Occipital lobe (tissue), 2 donors: ENCODE results near the gene AARS1. TPM values are rescaled to one million over a fixed set of nuclear protein-coding genes. Genes with fewer than 3 reads are reported as not detected.
"Not testable (repeated sequence)": the region's sequence is repeated elsewhere in the genome, so short reads cannot be mapped to it uniquely, and the experiment has no call there.

Experiments used
- DNase-seq: peaks from one replicate; lab custom pipeline; 2025; lab: John Stamatoyannopoulos, UW
- total RNA-seq: library from RNA; depleted of rRNA; stranded (reverse); fragments of >200 nt; gene quantifications from one replicate; pipeline ENCODE4 v1.2.3, GENCODE V29; 2014

AARS1 gene
- total RNA-seq, 1 donor from 2014 or later: 65.7 TPM

DNA sequence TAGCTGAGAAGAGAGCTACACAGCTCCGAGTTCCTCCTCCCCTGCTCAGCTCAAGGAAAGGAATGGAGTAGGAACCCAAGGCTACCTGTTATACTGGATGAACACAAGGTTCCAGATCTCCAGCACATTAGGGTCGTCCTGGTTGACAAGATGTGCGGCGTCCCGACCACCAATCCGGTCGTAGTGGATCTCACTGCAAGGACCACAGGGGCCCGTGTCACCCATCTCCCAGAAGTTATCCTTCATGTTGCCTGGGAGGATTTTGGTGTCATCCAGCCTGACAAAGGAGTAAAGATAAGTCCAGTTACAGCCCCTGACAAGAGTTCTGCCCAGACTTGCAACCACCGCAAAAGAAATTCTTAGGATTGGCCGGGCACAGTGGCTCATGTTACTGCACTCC lies 17.6 kb downstream of the AARS1 start:
- no peak for DNase-seq

DNA sequence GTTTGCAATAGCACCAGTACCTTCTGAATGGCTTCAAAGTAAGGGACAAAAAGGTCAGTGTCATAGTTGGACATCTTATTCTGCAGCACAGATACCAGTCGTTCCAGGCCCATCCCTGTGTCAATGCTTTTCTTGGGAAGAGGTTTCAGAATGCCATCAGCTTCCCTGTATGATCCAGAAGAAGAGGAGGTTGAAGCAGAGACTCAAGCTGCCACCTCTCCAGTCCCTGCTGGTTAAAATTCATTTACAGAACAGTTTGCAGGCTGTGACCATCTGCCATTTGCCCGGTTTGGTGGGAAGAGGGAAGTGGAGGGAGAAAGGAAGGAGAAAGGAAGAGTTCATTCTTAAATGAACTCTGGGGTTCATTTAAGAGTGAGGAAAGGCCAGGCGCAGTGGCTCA lies 19.1 kb downstream of the AARS1 start:
- no peak for DNase-seq

DNA sequence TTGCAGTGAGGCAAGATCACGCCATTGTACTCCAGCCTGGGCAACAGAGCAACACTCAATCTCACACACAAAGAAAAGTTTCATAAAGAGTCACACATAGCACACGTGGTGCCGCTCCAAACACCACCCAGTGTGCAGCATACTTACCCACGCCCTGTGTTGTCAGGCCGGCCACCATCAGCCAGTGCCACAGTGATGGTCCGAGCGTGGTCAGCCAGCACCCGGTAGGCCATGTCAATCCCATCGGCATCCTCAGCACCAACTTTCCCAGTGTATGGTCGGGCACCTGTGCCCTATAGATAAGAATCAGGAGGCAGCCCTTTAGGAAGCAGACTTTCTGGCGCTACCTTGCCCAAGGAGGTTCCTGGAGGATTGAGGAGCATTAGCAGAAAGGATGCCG lies 19.8 kb downstream of the AARS1 start:
- DNase-seq: no peak

DNA sequence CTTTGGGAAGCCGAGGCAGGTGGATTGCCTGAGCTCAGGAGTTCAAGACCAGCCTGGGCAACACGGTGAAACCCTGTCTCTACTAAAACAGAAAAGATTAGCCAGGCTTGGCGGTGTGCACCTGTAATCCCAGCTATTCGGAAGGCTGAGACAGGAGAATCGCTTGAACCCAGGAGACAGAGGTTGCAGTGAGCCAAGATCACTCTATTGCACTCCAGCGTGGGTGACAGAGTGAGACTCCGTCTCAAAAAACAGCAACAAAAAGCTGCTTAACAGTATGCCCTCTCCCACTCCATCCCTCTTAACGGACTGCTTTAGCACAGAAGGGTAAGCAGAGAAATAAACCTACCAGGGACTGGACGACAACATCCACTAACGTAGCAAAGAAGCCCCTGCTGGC lies 21.4 kb downstream of the AARS1 start:
- DNase-seq: not testable (repeated sequence)

DNA sequence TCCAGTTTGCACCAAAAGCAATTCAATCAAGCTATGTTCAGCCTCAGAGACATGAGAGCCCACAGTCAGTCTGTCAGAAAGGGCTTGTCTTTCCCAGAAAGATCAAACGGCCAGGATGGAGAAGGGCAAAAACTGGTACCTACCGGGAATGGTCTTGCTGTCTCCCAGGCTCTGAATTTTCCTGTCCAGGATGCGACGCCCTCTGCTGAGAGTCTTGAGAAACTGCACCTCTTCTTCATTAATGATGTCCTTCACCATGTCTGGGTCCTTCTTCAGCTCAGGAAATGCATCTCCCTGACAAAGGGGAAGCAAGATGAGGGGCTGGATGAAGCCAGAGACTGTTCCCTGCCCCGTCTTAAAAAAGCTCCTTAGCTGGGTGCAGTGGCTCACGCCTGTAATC lies 21.8 kb downstream of the AARS1 start:
- DNase-seq: no peak

DNA sequence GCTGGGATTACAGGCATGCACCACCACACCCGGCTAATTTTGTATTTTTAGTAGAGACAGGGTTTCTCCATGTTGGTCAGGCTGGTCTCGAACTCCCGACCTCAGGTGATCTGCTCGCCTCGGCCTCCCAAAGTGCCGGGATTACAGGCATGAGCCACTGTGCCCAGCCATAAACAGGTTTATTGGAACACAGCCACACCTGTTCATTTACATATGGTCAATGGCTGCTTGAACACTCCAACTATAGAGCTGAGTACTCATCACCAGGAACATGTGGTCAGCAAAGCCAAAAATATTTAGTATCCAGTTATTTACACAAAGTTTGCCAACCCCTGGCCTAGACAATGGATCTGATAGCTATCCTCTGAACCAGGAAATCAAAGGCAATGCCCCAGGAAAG lies 29.4 kb downstream of the AARS1 start:
- DNase-seq: not testable (repeated sequence)

DNA sequence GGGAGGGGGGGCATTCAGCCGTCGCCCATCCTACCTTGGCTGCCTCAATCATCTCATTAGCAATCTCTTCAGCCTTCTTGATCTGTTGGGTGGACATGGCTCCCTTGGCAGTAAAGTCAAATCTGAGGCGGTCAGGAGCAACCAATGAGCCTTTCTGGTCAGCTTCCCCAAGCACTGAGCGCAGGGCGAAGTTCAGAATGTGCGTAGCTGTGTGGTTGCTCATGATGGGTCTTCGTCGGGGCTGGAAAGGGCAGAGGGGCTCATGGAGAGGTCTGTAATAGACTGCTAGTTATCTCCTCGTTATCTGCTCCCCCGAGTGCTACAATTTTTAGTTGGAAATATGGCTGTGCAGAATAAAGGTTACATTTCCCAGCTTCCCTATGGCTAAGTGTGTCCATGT lies 30.4 kb downstream of the AARS1 start:
- no peak for DNase-seq

DNA sequence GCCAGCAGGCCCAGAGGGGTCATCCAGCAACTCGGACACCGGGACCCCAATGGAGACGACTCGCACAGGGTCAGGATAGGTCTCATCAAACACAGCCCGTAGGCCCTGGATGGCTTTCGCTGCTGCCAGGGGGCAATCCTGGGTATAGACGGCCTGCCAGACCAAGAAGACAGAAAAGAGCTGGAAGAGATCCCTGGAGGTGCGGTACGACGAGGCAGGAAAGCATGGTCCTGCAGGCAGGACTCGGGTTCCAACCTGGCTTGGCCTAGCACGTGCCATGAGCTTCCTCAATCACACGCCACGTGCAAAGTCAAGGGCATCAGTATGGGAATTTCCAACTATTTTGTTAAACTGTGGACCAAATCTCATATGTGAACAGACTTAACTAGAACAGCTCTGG lies 31.2 kb downstream of the AARS1 start:
- no peak for DNase-seq

DNA sequence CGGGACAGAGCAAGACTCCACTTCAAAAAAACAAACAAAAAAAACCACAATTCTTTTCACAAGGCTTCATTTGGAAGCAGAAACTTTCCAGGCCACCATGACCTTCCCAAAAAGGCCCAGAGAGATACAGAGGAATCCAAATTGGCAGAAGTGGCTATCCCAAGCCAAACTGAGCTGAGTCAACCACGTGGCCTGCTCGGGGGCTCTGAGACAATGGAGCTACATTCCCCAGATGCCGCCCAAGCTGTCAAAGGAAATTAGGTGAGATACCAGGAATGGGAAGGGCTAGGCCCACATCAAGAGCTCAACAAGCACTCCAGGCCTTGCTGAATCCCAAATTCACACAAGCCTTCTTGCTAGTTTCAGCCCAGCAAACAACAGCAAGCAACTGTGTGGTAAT lies 31.9 kb downstream of the AARS1 start:
- DNase-seq: no peak

DNA sequence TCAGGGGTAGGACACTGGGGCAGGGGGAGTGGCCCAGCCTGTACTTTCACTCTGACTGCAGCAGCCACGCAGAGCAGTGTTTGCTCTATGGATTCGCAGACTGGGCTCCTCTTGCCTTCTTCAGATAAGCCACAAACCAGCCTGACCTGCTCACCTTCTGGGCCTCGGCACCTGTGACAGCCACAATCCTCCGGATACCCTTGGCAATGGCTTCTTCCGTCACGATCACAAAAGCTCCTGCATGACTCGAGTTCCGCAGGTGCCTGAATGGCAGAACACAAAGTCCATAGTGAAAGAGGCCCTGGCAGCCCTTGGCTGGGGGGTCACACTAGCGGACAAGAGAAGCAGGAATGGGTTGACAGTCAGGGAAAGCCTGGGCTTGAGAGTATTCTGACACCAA lies 33.7 kb downstream of the AARS1 start:
- DNase-seq: no peak

DNA sequence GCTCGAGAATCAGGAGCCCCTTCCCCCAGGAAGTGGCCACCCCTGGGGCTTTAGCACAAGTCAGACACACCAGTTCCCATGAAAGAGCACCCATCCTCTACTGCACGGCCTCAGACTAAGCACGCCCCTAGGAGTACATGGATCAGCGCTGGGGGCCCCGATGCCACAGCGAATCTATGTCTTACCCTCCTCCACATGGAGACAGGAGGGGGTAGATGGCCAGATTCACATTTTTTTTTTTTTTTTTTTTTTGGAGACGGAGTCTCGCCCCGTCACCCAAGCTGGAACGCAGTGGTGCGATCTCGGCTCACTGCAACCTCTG lies 34.4 kb downstream of the AARS1 start:
- no peak for DNase-seq

DNA sequence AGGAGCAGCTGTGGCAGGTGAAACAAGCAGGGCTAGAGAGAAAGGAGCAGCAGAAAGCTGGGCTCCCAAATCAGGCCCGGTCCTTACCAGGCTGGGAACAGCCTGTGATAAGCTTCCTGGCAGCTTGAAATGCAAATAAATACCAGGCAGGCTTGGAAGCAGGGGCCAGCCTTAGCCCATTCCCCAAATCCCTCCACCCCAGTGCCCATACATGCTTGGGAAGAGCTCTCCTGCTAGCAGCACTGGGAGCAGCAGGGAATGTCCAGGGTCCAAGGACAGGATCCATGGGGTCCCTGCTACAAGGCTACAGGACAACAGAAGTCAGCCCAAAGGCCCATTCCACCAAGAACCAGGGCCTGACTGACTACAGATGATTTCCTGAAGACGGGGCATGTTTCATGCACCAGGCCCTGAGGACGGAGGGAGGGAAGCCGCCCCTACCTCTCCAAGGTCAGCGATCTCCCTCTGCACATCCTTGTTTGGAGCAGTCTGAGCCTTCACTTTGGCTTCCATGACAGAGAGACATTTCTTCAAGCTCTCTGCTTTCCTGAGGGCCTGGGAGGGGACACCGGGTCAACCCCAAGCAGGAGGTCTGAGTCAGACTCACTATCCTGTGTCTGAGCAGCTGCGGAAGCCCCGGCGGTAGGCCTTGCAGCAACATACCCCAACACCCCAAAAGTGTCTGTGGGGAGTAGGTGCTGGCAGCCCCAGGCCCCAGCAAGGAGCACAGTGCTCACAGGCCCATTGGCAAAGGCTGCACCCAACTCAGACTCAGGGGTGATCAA lies 34.9 kb downstream of the AARS1 start:
- DNase-seq: no peak

DNA sequence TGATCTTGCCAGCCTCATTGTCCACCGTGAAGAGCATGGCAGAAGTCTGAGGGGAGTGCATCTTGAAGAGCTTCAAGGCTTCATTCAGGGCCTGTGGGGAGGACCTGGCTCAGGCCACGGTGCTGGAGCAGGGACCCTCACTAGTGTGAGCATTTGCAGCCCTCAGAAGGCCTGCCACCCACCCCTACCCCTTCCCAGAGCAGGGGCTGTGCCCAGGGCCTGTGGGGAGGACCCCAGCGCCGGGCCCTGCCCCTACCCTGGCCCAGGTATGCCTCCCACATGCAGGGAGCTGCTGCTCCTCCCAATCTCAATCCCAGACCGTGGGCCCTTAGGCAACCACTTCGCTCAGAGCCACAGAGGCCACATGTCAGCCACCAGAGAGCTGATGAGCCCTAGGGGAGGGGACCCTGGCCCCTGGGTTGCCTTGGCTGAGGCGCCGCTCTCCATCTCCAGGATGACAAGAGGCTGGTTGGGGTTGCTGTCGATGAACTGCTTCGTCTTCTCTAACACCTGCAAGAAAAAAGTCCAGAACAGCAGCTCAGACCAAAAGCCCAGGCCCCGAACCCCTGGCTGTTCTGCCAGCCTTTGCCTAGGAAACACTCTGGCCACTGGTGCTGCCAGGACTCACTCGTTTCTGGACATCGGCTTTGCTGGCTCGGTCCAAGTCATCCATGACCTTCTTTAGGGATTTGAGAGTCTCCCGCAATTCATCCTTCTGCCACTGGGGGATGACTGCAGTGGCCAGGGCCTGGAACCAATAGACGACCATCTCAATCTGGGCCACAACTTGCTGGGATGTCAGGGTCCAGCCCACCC lies 35.8 kb downstream of the AARS1 start:
- no peak for DNase-seq

DNA sequence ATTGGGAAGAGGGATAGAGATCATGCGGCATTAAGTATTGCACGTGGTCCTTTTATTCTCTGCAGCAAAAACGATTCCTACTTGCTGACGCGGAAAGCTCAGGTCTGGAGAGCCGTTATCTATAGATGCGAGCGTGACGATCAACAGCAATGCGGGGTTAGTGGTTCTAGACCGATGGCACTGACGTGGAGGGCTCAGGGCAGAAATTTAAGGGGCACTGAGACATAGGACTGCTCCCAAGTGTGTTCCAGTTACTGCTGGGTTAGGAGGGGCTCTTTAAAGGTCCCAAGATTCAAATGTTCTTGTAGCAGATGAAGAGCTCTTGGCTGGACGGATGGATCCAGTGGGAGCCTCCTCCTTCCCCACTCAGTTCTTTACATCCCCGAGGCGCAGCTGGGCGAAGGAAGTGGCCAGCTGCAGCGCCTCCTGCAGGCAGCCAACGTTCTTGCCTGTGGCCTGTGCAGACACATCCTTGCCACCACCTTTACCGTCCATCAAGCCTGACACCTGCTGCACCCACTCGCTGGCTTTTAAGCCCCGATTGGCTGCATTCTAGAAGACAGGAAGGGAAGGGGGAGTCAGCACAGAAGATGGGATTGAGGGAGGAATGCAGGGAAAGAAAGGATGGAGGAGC lies 36.8 kb downstream of the AARS1 start:
- DNase-seq: no peak

DNA sequence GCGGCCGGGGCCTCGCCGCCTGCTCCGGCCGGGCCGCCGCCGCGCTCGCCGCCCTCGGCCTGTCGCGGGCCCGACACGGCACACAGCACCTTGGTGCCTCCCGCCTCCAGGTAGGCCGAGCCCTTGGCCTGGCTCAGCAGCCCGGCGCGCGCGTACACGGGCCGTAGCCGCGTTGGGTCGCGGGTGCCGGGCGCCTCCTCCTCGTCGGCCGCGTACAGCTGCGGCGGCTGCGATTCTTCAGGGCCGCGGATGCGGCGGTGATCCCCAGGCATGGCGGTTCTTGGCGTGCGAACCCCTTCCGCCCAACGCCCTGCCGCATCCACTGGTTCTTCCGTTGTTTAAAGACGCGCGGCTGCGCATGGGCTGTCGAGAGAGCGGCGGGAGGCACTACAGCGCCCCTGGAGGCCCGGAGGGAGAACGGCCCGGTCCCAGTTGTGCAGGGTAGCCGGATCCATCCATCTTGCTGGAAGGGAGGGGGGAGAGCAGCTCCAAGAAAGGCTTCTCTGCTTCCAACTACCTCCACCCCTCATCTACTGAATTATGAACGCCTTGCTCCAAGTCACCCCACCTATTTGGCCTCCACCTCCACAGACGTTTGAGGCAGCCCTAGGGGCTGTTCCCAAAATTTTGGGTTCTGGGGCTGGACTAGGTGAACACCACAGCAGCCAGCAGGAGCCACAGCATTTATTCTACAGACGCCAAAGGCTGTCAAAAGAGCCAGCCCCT lies 37.5 kb downstream of the AARS1 start, which contains the start of gene EXOSC6:
TSS of gene EXOSC6 (minus strand) at position 312 of the 726 bp plus-strand sequence. CDS start at position 272, 40 bp downstream.
- peak; percentile 86 for DNase-seq

DNA sequence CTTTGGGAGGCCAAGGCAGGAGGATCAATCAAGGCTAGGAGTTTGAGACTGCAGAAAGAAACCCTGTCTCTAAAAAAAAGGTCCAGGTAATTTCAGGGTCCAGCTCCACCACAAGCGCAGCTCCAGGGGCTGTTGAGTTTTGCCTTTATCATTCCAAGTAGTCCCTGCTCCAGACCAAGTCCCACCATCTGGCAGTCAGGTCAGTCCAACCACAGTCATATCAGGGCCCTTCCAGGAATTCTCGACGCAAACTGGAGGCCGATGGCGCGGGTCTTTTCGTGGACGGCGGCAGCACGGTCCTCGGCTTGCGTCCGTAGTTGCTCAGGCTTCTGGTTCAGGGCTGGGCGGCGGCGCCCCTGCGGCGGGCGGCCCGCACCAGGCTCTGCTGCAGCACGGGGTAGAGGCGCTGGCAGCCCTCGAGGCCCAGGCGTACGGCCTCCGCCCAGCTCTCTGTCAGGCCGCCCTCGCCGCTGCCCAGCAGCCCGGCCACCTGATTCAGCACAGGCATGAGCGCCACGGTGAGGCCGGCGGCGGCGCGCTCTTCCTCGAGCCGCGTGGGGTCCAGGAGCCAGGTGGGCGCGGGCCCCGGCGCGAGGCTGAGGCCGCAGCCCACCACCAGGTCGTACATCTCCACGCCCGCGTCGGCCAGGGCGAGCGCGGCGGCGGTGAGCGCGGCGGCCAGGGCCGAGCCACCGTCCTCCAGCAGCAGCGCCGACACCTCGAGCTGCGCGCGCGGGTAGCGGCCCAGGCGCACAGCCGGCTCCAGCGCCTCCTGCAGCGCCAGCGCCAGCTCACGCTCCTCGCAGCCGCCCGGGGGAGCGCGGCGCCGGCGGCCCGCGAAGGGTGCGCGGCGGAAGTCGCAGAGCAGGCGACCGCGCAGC lies 38.3 kb downstream of the AARS1 start:
- no peak for DNase-seq

DNA sequence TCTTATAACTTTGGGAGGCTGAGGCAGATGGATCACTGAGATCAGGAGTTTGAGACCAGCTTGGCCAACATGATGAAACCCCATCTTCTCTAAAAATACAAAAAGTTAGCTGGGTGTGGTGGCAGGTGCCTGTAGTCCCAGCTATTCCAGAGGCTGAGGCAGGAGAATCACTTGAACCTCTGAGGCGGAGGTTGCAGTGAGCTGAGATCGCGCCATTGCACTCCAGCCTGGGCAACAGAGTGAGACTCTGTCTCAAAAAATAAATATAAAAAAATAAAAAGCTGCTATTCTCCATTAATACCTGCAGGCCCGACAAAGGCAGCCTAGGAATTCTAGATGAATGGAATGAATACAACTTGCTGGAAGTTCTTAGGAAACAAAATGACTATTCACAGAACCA lies 39.6 kb downstream of the AARS1 start:
- not testable (repeated sequence) for DNase-seq

DNA sequence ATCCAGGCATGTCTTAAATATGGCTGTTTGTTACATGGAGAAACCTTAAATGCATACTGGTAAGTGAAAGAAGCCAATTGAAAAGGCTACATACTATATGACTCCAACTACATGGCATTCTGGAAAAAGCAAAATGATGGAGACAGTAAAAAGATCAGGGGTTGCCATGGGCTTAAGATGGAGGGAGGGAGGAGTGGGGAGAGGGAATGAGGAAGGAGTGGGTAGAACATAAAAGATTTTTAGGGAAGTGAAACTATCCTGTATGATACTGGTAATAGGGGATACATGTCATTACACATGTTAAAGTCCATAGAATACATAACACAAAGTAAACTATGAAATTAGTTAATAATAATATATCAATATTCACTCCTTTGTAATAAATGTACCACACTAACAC lies 50.5 kb downstream of the AARS1 start:
- DNase-seq: not testable (repeated sequence)

DNA sequence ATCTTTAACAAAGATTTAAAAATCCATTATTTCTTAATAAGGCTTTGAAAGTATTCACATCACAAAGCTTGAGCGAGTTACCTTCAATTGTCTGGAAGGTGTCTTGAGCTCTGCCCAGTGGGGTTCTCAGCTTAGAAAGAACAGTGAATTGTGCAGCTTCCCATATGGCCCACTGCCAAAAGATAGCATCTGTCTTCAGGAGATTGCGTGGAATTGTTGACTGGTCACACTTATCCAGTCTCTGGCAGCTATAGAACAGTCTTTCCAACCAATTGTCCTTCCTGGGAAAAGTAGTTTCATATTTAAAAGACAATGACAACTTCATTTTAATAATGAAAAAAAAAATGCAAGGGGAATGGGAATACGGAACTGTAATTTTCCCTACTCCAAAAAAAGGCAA lies 57.5 kb downstream of the AARS1 start:
- not testable (repeated sequence) for DNase-seq

DNA sequence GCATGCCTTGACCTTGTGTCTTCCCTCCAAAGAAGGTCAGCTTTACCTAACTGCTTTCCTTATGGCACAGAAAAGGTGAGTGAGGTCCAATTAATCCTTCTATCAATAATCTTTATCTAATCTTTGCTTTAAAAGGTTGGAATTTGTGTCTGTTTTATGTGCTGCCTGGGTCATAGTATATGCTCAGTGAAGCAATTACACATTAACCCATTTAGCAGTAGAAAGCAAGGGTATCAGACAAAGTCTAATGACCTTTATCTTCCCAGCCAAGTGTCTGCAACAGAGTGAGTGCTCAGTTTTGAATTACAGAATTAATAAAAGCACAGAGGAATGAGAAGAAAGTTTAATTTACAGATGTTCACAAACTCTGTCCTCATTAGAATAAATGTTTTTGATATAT lies 63.3 kb downstream of the AARS1 start:
- DNase-seq: not testable (repeated sequence)

DNA sequence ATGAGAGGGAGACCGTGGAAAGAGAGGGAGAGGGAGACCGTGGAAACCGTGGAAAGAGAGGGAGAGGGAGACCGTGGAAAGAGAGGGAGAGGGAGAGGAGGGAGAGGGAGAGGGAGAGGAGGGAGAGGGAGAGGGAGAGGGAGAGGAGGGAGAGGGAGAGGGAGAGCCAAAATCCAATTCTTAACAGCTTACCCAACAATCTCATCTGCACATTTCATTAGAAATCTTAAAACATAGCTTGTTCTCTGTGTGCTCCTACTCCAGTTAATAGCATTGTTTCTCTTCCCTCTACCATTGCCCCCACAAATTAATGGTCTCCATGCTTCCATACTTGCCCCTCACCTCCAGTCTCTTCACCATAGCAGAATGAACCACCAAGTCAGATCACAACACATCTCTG lies 63.9 kb downstream of the AARS1 start:
- not testable (repeated sequence) for DNase-seq
